Suprapubic skin (tissue), 4 donors: ENCODE results near the gene TNXB. TPM values are rescaled to one million over a fixed set of nuclear protein-coding genes. Genes with fewer than 3 reads are reported as not detected.
"Not testable (repeated sequence)": the region's sequence is repeated elsewhere in the genome, so short reads cannot be mapped to it uniquely, and the experiment has no call there.

Experiments
- DNase-seq, 2 donors: peaks; one replicate each; pipeline ENCODE4 v3.0.0-alpha.2; 2019; ENCODE audit warnings: low spot score in 2 of 2
- H3K27ac ChIP-seq: fragments of 200-600 bp; sonication (generic); one replicate; pipeline ENCODE4 v1.5.1; 2019
- H3K27me3 ChIP-seq: fragments of 200-600 bp; sonication (generic); one replicate; pipeline ENCODE4 v1.5.1; 2019
- H3K36me3 ChIP-seq: fragments of 200-600 bp; sonication (generic); one replicate; pipeline ENCODE4 v1.5.1; 2019
- H3K4me1 ChIP-seq: fragments of 200-600 bp; sonication (generic); one replicate; pipeline ENCODE4 v1.5.1; 2019
- H3K4me3 ChIP-seq: fragments of 200-600 bp; sonication (generic); one replicate; pipeline ENCODE4 v1.5.1; 2019; ENCODE audit warnings: mild to moderate bottlenecking
- H3K9me3 ChIP-seq: fragments of 200-600 bp; sonication (generic); one replicate; pipeline ENCODE4 v1.5.1; 2019
- EP300 ChIP-seq: sonication (generic); formaldehyde crosslinking; IDR thresholded peaks from one replicate; pipeline ENCODE4 v1.6.1; 2017; ENCODE audit warnings: antibody characterized with exemption
- POLR2A ChIP-seq, 2 donors: fragments of 450-650 bp; IDR thresholded peaks; one replicate each; pipeline ENCODE4 v1.6.1; 2017; ENCODE audit warnings: antibody characterized with exemption in 2 of 2, mild to moderate bottlenecking in 2 of 2, moderate library complexity in 2 of 2
- POLR2AphosphoS5 ChIP-seq, 3 donors: sonication (generic); formaldehyde crosslinking; IDR thresholded peaks; one replicate each; pipeline ENCODE4 v1.6.1; 2017; ENCODE audit warnings: antibody characterized with exemption in 3 of 3
- WGBS: methylation state at CpG from one replicate; pipeline ENCODE4 v1.1.5; 2018; 5-methylcytosine and 5-hydroxymethylcytosine counted together
- total RNA-seq, 4 donors: library from RNA; depleted of rRNA; stranded (reverse); fragments of >200 nt; gene quantifications; one replicate each; pipeline ENCODE4 v1.1.0, GENCODE V29; 2016
- TF ChIP-seq, protein P1 (sequence below), 2 donors: fragments of 200-600 bp in 1 of 2; fragments of 450-650 bp in 1 of 2; sonication (generic) in 1 of 2; IDR thresholded peaks; one replicate each; pipeline ENCODE4 v1.5.1; 2016 to 2019; ENCODE audit warnings: antibody characterized with exemption in 2 of 2, mild to moderate bottlenecking in 1 of 2, moderate library complexity in 1 of 2

The TNXB gene
- total RNA-seq, 4 donors from 2014 or later, result 25.7 to 52.5 (median 40.2) TPM

DNA sequence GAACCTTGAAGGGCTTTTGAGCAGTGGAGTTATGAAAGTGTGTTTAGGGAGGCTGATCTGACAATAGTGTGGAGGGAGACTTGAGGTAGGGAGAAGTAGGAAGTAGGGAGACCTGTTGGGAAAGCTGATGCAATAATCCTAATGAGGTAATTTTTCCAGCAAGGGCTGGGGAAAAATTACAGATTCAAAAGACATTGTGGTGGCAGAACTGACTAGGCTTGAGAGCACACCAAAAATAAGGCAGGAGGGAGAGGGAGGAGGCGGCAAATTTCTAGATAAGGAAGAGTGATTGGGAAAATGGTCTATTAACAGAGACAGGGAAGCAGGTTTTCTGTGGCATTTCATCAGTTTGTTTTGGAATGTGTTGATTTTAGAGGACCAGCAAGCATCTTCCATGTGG, 37.1 kb upstream of the TNXB start:
- Histone ChIP-seq H3K4me1 (peaks cover 11% of the 10 kb centered on the region), H3K9me3 (no peaks in the 10 kb centered on the region), H3K27ac (no peak overlapping the region), H3K4me3 (no peak overlapping the region), H3K36me3 (no peaks in the 10 kb centered on the region), H3K27me3 (no peaks in the 10 kb centered on the region)
- 81% methylated on average over 1 of the region's 1 CpG for WGBS
- DNase-seq, result no peak
- TF ChIP-seq, protein P1, sequence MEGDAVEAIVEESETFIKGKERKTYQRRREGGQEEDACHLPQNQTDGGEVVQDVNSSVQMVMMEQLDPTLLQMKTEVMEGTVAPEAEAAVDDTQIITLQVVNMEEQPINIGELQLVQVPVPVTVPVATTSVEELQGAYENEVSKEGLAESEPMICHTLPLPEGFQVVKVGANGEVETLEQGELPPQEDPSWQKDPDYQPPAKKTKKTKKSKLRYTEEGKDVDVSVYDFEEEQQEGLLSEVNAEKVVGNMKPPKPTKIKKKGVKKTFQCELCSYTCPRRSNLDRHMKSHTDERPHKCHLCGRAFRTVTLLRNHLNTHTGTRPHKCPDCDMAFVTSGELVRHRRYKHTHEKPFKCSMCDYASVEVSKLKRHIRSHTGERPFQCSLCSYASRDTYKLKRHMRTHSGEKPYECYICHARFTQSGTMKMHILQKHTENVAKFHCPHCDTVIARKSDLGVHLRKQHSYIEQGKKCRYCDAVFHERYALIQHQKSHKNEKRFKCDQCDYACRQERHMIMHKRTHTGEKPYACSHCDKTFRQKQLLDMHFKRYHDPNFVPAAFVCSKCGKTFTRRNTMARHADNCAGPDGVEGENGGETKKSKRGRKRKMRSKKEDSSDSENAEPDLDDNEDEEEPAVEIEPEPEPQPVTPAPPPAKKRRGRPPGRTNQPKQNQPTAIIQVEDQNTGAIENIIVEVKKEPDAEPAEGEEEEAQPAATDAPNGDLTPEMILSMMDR (IDR thresholded peaks at IDR 0.05), result no peak
- no peak for TF ChIP-seq POLR2AphosphoS5 (IDR thresholded peaks at IDR 0.05)
- TF ChIP-seq POLR2A (IDR thresholded peaks at IDR 0.05), result no peak
- no peak for TF ChIP-seq EP300

DNA sequence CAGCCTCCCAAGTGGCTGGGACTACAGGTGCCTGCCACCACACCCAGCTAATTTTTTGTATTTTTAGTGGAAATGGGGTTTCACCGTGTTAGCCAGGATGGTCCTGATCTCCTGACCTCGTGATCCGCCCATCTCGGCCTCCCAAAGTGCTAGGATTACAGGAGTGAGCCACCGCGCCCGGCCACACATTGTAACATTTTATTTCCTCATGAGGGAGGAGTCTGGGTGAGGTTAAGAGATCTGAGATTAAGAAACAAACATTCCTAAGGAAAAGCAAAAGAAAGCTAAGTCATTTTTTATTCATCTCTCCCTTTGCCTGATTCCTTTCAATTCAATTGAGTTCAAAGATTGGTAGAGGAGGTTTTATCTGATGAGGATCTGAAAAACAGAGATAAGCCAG, 35.1 kb upstream of the TNXB start:
- DNase-seq, H3K4me1 ChIP-seq, H3K9me3 ChIP-seq, H3K36me3 ChIP-seq, H3K4me3 ChIP-seq, H3K27ac ChIP-seq, H3K27me3 ChIP-seq: not testable (repeated sequence)
- 80% methylated on average over 7 of the region's 7 CpGs for WGBS

DNA sequence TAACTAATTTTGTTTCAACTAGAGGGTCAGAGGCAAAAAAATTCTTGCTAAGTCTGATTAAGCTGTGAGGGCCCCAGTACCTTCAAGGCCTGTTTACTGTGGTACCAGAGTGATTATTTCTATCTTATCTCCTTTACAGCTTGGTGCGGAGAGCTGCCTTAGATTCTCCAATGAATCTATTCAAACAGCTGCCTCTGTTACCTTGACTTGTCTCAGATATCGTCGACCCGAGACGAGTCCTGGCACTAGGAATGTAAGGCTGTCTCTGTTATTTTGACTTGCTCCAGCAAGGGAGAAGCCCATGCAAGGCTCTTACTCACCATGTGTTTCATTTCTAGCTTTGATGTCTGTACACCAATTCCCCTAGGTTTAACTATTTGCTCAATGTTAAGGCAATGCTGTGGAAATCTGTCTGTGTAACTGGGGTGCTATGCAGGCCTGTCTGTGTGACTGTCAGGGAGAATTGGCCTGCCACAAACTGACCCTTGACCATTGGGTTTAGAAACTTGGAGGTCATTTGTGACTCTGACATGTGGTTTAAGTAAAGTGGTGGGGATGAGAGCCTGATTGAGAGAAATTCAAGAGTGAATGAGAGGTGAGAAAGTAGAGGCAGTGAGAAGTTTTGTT, 31.4 kb upstream of the TNXB start:
- no peak for DNase-seq
- 85% methylated on average over 5 of the region's 5 CpGs for WGBS
- no peaks in the 10 kb centered on the region for H3K9me3 ChIP-seq
- H3K4me3 ChIP-seq, result no peak overlapping the region
- TF ChIP-seq POLR2A (IDR thresholded peaks at IDR 0.05) (no peak), POLR2AphosphoS5 (IDR thresholded peaks at IDR 0.05) (no peak), EP300 (no peak)
- TF ChIP-seq, protein P1 (IDR thresholded peaks at IDR 0.05), result no peak
- no peaks in the 10 kb centered on the region for H3K4me1 ChIP-seq
- H3K27me3 ChIP-seq, result no peaks in the 10 kb centered on the region
- no peak overlapping the region for H3K27ac ChIP-seq
- no peaks in the 10 kb centered on the region for H3K36me3 ChIP-seq

DNA sequence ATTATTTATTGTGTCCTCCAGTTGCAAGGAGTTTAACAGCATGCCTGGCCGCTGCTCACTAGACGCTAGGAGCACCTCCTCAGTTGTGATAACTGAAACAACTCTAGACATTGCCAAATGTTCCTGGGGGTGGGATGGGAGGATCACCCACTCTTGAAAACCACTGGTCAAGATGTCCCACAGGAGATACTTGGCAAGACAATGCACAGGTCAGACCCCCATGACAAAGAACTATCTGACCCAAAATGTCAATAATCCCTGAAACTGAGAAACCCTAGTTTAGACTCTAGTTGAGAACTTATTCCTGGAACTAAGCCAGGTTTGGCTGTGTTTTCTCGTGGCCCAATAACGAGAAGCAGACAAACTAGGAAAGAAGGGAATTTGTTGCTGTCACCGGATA, 30.5 kb upstream of the TNXB start:
- no peaks in the 10 kb centered on the region for H3K36me3 ChIP-seq
- no peaks in the 10 kb centered on the region for H3K9me3 ChIP-seq
- no peaks in the 10 kb centered on the region for H3K27me3 ChIP-seq
- TF ChIP-seq POLR2A (IDR thresholded peaks at IDR 0.05), result no peak
- TF ChIP-seq, protein P1 (IDR thresholded peaks at IDR 0.05), result no peak
- no peak for TF ChIP-seq POLR2AphosphoS5 (IDR thresholded peaks at IDR 0.05)
- DNase-seq, result no peak
- H3K27ac ChIP-seq, result no peak overlapping the region
- H3K4me3 ChIP-seq, result no peak overlapping the region
- WGBS, result 65% methylated on average over 5 of the region's 5 CpGs
- H3K4me1 ChIP-seq, result no peaks in the 10 kb centered on the region

DNA sequence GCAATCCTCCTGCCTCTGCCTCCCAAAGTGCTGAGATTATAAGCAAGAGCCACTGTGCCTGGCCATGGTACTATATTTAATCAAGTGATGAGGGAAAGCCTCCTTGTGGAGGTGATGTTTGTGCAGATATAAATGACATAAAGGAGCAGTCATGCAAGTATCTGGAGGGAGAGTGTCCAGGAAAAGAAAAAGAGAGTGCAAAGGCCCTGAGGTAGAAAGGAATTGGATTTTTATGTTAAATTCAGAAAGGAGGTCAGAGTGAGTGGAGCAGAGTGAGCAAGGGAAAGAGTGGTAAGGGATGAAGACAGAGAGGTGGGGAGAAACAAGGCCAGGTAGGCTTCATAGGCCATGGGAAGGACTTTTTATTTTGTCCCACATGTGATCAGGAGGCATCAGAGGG, 28.3 kb upstream of the TNXB start:
- Histone ChIP-seq H3K27ac (no peak overlapping the region), H3K4me3 (no peak overlapping the region), H3K36me3 (no peaks in the 10 kb centered on the region), H3K9me3 (no peaks in the 10 kb centered on the region), H3K4me1 (no peaks in the 10 kb centered on the region), H3K27me3 (no peaks in the 10 kb centered on the region)
- no peak for TF ChIP-seq POLR2A (IDR thresholded peaks at IDR 0.05)
- TF ChIP-seq, protein P1 (IDR thresholded peaks at IDR 0.05), result no peak
- TF ChIP-seq POLR2AphosphoS5 (IDR thresholded peaks at IDR 0.05), result no peak
- TF ChIP-seq EP300, result no peak
- DNase-seq, result no peak

DNA sequence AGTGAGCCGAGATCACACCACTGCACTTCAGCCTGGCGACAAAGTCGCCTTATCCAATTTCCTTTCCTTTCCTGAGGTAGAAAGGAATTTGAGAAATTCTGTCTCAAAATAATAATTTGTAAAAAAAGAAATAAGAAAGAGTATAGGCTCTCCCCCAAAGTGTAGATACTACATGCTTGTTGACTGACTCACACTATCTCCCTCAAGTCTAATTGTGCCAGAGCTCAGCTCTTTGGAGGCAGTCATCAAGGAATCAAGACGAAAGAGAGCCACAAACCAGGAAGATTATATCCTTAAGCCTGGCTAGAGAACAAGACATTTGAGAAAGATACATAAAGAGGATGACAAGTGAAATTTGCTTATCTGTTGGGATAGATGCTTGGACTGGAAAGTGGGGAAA, 24.6 kb upstream of the TNXB start:
- no peak overlapping the region for H3K27ac ChIP-seq
- no peaks in the 10 kb centered on the region for H3K9me3 ChIP-seq
- no peaks in the 10 kb centered on the region for H3K27me3 ChIP-seq
- 83% methylated on average over 4 of the region's 4 CpGs for WGBS
- no peaks in the 10 kb centered on the region for H3K36me3 ChIP-seq
- no peak overlapping the region for H3K4me3 ChIP-seq
- no peak for TF ChIP-seq EP300
- TF ChIP-seq, protein P1 (IDR thresholded peaks at IDR 0.05), result no peak
- no peak for TF ChIP-seq POLR2AphosphoS5 (IDR thresholded peaks at IDR 0.05)
- no peak for TF ChIP-seq POLR2A (IDR thresholded peaks at IDR 0.05)
- peaks cover 14% of the 10 kb centered on the region for H3K4me1 ChIP-seq
- no peak for DNase-seq
